GM08714 (cell line): ENCODE results near the gene PLD5.
"Not testable (repeated sequence)": the region's sequence is repeated elsewhere in the genome, so short reads cannot be mapped to it uniquely, and the experiment has no call there.

Experiments
- H3K4me3 ChIP-seq: fragments of 200-500 bp; sonication (Bioruptor generic); 2 replicates; pipeline ENCODE4 v1.5.1; 2014; ENCODE audit warnings: mild to moderate bottlenecking, low read length, inconsistent platforms
- ZNF274 ChIP-seq: IDR thresholded peaks from 2 replicates; pipeline ENCODE4 v1.6.1; 2012; ENCODE audit warnings: mild to moderate bottlenecking, low read depth, low read length

The PLD5 gene

GRCh38 chr1:242083742-242084141 lies 440.8 kb downstream of the PLD5 start:
- no peak for TF ChIP-seq ZNF274
- H3K4me3 ChIP-seq = no peak overlapping the region

GRCh38 chr1:242081446-242081845 lies 443.1 kb downstream of the PLD5 start:
- H3K4me3 ChIP-seq = no peak overlapping the region
- no peak for TF ChIP-seq ZNF274

GRCh38 chr1:242065813-242066212 lies 458.7 kb downstream of the PLD5 start:
- TF ChIP-seq ZNF274 = no peak
- no peak overlapping the region for H3K4me3 ChIP-seq

GRCh38 chr1:242062271-242062670 lies 462.2 kb downstream of the PLD5 start:
- no peak for TF ChIP-seq ZNF274
- H3K4me3 ChIP-seq = no peak overlapping the region

- no peak for TF ChIP-seq ZNF274
- H3K4me3 ChIP-seq = no peak overlapping the region
These were observed 464.5 kb downstream of the PLD5 start for GRCh38 chr1:242059976-242060375.

GRCh38 chr1:242058582-242058981 lies 465.9 kb downstream of the PLD5 start:
- H3K4me3 ChIP-seq = not testable (repeated sequence)

GRCh38 chr1:242058181-242058580 lies 466.3 kb downstream of the PLD5 start:
- not testable (repeated sequence) for H3K4me3 ChIP-seq

GRCh38 chr1:242057745-242058115 lies 466.8 kb downstream of the PLD5 start:
- no peak for TF ChIP-seq ZNF274
- H3K4me3 ChIP-seq = no peak overlapping the region

- TF ChIP-seq ZNF274 = no peak
- no peak overlapping the region for H3K4me3 ChIP-seq
These were observed 467.3 kb downstream of the PLD5 start for GRCh38 chr1:242056988-242057744.

GRCh38 chr1:242055749-242056320 lies 468.7 kb downstream of the PLD5 start:
- no peak for TF ChIP-seq ZNF274
- no peak overlapping the region for H3K4me3 ChIP-seq

- no peak for TF ChIP-seq ZNF274
- H3K4me3 ChIP-seq = no peak overlapping the region
These were observed 481.3 kb downstream of the PLD5 start for GRCh38 chr1:242043165-242043564.

- no peak for TF ChIP-seq ZNF274
- H3K4me3 ChIP-seq = no peak overlapping the region
These were observed 490.1 kb downstream of the PLD5 start for GRCh38 chr1:242034392-242034791.

GRCh38 chr1:242033447-242033846 lies 491.1 kb downstream of the PLD5 start:
- no peak for TF ChIP-seq ZNF274
- no peak overlapping the region for H3K4me3 ChIP-seq
